Measurements from ENCODE around the gene GTPBP4.

DNA sequence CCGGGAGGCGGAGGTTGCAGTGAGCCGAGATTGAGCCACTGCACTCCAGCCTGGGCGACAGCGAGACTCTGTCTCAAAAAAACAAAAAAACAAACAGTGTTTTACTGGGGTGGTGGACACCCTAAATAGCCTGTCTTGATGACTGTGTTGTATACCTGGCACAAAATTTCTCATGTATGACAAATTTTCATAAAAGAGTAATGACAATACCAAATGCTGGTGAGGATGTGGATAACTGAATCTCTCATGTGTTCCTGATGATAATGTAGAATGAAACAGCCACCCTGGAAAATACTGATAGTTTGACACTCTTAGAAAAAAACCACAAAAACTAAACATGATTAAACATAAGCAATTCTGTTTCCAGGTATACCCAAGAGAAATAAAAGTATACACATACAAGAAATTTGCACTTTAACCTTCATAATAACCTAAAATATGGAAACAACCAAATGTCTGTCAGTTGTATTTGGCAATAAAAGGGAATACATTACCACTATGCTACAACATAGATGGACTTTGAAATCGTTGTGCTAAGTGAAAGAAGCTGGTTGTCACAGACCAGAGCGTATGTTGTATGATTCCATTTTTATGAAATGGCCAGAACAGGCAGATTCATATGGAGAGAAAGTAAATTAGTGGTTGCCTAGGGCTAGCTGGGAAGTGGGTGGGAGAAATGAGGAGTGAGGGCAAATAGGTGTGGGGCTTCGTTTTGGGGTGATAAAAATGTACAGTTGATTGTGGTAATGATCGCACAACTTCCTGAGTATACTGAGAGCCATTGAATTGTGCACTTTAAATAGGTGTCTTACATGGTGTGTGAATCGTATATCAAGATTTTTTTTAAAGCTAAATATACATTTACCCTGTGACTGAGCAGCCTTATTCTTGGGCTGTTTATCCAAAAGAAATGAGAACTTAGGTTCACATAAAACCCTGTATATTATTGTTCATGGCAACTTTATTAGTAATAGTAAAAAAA, 80.4 kb downstream of the GTPBP4 start:
- TF ChIP-seq, protein P1, sequence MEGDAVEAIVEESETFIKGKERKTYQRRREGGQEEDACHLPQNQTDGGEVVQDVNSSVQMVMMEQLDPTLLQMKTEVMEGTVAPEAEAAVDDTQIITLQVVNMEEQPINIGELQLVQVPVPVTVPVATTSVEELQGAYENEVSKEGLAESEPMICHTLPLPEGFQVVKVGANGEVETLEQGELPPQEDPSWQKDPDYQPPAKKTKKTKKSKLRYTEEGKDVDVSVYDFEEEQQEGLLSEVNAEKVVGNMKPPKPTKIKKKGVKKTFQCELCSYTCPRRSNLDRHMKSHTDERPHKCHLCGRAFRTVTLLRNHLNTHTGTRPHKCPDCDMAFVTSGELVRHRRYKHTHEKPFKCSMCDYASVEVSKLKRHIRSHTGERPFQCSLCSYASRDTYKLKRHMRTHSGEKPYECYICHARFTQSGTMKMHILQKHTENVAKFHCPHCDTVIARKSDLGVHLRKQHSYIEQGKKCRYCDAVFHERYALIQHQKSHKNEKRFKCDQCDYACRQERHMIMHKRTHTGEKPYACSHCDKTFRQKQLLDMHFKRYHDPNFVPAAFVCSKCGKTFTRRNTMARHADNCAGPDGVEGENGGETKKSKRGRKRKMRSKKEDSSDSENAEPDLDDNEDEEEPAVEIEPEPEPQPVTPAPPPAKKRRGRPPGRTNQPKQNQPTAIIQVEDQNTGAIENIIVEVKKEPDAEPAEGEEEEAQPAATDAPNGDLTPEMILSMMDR (IDR thresholded peaks at IDR 0.05; ENCODE audit: insufficient read depth, low read depth, low read length): no peak
- no peak for TF ChIP-seq EZH2 (IDR thresholded peaks at IDR 0.05; ENCODE audit: insufficient read depth, low read length)
